Endothelial cell (in vitro differentiated cells): ENCODE measurements around the gene OR8D1. TPM values are rescaled to one million over a fixed set of nuclear protein-coding genes. Genes with fewer than 3 reads are reported as not detected.

ENCODE experiments used
- DNase-seq: peaks from one replicate; pipeline ENCODE4 v3.0.0; 2021; ENCODE audit warnings: low spot score
- H3K27ac Mint-ChIP-seq: one replicate; pipeline ENCODE4 v1.8.0; 2021; ENCODE audit warnings: mixed read lengths, inconsistent platforms; ENCODE audit not compliant: unreplicated experiment
- H3K27me3 Mint-ChIP-seq: one replicate; pipeline ENCODE4 v1.8.0; 2021; ENCODE audit warnings: mild to moderate bottlenecking, moderate library complexity, mixed read lengths, inconsistent platforms; ENCODE audit not compliant: unreplicated experiment
- H3K36me3 Mint-ChIP-seq: one replicate; pipeline ENCODE4 v1.8.0; 2021; ENCODE audit warnings: mild to moderate bottlenecking, low read depth, mixed read lengths, inconsistent platforms; ENCODE audit not compliant: unreplicated experiment
- H3K4me1 Mint-ChIP-seq: one replicate; pipeline ENCODE4 v1.8.0; 2021; ENCODE audit warnings: mild to moderate bottlenecking, mixed read lengths, inconsistent platforms; ENCODE audit not compliant: unreplicated experiment
- H3K4me3 Mint-ChIP-seq: one replicate; pipeline ENCODE4 v1.8.0; 2021; ENCODE audit warnings: mild to moderate bottlenecking, mixed read lengths, inconsistent platforms; ENCODE audit not compliant: unreplicated experiment
- H3K9me3 Mint-ChIP-seq: one replicate; pipeline ENCODE4 v1.8.0; 2021; ENCODE audit warnings: mixed read lengths, inconsistent platforms; ENCODE audit not compliant: unreplicated experiment
- CTCF ChIP-seq: fragments of 200-600 bp; sonication (generic); IDR thresholded peaks from one replicate; pipeline ENCODE4 v1.5.0; 2021; ENCODE audit warnings: antibody characterized with exemption; ENCODE audit not compliant: unreplicated experiment
- total RNA-seq: library from RNA; stranded (reverse); fragmentation: NEBNext Ultra II Directional; extraction: Animal tissue kit (Norgen Biotek cat#: 25700); gene quantifications from one replicate; pipeline ENCODE4 v1.2.1, GENCODE V29; 2021; ENCODE audit not compliant: unreplicated experiment

OR8D1 gene
- total RNA-seq, 1 donor from 2014 or later, result not detected

GRCh38 chr11:124320097-124320496, 6.3 kb upstream of the OR8D1 start, which contains the start of gene OR8D2:
Gene OR8D2, minus strand, starts transcription at chr11:124320197. Its CDS starts 0 bp downstream, at chr11:124320197.
- no peak for DNase-seq
- peaks cover 2% of the 10 kb centered on the region for H3K27me3 Mint-ChIP-seq
- H3K27ac Mint-ChIP-seq, result no peak within 1 kb of the TSS
- no peaks in the 10 kb centered on the region for H3K4me1 Mint-ChIP-seq
- H3K36me3 Mint-ChIP-seq, result no peaks in the 10 kb centered on the region
- H3K9me3 Mint-ChIP-seq, result no peaks in the 10 kb centered on the region
- no peak for TF ChIP-seq CTCF
- no peak within 1 kb of the TSS for H3K4me3 Mint-ChIP-seq

DNA sequence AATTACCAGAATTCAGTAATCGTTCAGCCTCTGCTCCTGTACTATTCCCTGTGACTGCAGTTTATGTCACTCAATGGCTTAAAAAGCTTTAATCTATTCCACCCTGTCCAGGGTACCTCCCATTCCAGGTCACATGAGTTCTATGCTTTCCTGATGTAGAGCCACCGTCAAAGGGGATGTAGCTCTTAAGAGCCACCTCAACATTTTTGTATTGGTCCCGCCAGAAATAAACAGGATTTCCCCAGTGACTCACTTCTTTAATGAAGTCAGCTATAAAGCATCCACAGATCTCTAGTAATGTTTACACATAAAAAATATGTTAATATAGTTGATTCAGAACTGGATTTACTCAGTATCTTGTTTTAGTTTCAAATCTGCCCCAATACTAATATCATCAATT, 1.3 kb upstream of the OR8D1 start:
- no peaks in the 10 kb centered on the region for H3K36me3 Mint-ChIP-seq
- TF ChIP-seq CTCF, result no peak
- no peaks in the 10 kb centered on the region for H3K9me3 Mint-ChIP-seq
- no peak overlapping the region for H3K27ac Mint-ChIP-seq
- H3K4me1 Mint-ChIP-seq, result no peaks in the 10 kb centered on the region
- no peak for DNase-seq
- no peak overlapping the region for H3K4me3 Mint-ChIP-seq
- peaks cover 2% of the 10 kb centered on the region for H3K27me3 Mint-ChIP-seq

DNA sequence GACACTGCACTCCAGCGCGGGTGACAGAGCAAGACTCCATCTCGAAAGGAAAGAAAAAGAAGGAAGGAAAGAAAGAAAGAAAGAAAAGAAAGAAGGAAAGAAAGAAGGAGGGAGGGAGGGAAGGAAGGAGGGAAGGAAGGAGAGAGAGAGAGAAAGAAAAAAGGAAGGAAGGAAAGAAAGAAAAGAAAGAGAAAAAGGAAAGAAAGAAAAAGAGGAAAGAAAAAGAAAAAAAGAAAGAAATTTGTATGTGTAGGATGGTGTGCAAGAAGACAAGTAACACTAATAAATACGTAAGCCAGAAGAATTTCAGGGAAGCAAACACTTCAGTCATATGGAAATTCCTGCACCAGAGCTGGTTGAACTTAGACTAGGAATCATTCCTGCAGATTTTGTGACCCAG, 618 bp downstream of the OR8D1 start:
- peaks cover 2% of the 10 kb centered on the region for H3K27me3 Mint-ChIP-seq
- H3K4me1 Mint-ChIP-seq, result no peaks in the 10 kb centered on the region
- H3K27ac Mint-ChIP-seq, result no peak overlapping the region
- DNase-seq, result no peak
- no peaks in the 10 kb centered on the region for H3K36me3 Mint-ChIP-seq
- no peak overlapping the region for H3K4me3 Mint-ChIP-seq
- TF ChIP-seq CTCF, result no peak
- H3K9me3 Mint-ChIP-seq, result no peaks in the 10 kb centered on the region

DNA sequence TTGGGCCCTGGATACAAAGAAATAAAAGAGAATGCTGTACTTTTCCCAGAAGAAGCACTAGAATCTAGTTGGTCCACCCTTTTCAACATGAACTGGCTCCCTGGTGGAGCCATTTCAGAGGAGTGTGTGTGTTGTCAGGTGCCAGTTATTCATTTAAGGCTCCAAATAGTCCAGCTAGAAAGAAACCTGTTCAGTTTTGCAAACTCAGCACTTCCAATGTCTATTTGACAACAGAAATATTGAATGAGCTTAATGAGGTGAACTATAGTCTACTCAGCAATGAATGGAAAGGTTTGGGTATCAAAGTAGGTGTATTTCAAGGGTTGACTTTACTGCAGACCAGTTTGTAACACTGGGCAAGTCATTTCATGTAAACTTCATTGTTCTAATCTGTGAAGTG, 2.1 kb downstream of the OR8D1 start:
- no peaks in the 10 kb centered on the region for H3K36me3 Mint-ChIP-seq
- peaks cover 1% of the 10 kb centered on the region for H3K27me3 Mint-ChIP-seq
- no peak for TF ChIP-seq CTCF
- H3K27ac Mint-ChIP-seq, result no peak overlapping the region
- DNase-seq, result no peak
- H3K9me3 Mint-ChIP-seq, result no peaks in the 10 kb centered on the region
- no peaks in the 10 kb centered on the region for H3K4me1 Mint-ChIP-seq
- no peak overlapping the region for H3K4me3 Mint-ChIP-seq

GRCh38 chr11:124311269-124311668, 2.5 kb downstream of the OR8D1 start:
- Mint-ChIP-seq H3K4me1 (no peaks in the 10 kb centered on the region), H3K27me3 (peaks cover 1% of the 10 kb centered on the region), H3K27ac (no peak overlapping the region), H3K9me3 (no peaks in the 10 kb centered on the region), H3K36me3 (no peaks in the 10 kb centered on the region), H3K4me3 (no peak overlapping the region)
- no peak for TF ChIP-seq CTCF
- no peak for DNase-seq
